GM19035 (cell line): ENCODE data around the gene PDZK1IP1.
"Not testable (repeated sequence)": the region's sequence is repeated elsewhere in the genome, so short reads cannot be mapped to it uniquely, and the experiment has no call there.

Experiments used
- ATAC-seq: cut with Tn5 transposase; IDR thresholded peaks from one replicate; pipeline ENCODE4 v1.9.1; 2021; ENCODE audit not compliant: unreplicated experiment

The PDZK1IP1 gene

DNA sequence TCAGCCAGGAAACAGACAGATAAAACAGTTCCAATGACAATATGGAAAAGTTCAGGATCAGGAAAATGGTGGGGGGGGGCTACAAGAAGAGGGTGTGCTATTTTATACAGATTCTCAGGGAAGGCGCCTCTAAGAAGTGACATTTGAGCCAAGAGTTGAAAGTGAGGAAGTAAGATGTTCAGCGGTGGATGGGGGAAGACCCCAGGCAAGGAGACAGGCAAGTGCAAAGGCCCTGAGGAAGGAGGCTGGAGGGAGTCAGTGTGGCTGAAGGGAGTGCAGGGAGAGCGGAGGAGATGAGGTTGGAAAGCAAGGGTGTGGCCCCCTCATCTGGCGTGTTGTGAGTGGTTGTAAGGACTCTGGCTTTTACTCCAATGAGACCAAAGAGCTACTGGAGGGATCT lies 8.4 kb upstream of the PDZK1IP1 start:
- no peak for ATAC-seq

DNA sequence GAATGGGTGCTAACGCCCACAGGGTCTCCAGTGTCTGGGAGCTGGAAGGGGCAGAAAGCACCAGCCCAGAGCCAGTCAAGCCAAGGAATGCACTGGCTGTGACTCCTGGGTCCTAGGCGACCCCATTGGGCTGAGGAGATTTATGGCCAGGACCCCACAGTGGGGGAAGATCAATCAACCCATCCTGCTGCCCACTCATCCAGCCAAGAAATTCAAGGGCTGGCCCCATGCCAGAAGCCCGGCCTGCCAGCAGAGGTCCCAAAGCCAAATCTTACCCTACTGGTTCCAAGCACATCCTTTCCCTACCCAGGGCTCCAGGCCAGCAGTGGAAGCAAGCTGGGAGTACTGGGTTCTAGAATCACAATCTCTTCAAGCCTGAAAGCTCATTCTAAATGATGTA lies 6.8 kb upstream of the PDZK1IP1 start:
- no peak for ATAC-seq

DNA sequence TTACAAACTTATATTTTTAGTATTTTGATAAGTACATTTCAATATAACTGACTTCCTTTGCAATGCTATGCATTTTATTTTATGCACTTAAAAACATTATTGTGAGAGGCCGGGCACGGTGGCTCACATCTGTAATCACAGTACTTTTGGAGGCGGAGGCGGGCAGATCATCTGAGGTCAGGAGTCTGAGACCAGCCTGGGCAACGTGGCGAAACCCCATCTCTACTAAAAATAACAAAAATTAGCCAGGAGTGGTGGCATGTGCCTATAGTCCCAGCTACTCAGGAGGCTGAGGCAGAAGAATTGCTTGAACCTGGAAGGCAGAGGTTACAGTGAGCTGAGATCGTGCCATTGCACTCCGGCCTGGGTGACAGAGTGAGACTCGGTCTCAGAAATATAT lies 6.1 kb upstream of the PDZK1IP1 start:
- not testable (repeated sequence) for ATAC-seq

DNA sequence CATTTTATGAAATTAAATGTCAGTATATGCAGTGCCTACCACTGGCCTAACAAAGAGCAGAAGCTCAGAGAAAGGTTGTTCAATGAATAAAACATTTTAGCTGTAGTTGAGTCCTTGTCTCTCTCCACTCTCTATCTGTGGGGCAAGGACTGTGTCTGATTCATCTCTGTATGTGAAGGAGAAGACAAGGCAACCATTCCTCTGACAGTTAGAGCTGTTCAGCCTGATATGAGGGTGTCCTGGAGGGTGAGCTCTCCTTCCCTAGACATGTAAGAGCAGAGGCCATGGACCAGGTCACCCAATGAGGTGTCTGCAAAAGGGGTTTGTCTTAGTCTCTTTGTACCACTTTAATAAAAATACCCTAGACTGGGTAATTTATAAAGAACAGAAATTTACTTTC lies 4.5 kb upstream of the PDZK1IP1 start:
- ATAC-seq: no peak

DNA sequence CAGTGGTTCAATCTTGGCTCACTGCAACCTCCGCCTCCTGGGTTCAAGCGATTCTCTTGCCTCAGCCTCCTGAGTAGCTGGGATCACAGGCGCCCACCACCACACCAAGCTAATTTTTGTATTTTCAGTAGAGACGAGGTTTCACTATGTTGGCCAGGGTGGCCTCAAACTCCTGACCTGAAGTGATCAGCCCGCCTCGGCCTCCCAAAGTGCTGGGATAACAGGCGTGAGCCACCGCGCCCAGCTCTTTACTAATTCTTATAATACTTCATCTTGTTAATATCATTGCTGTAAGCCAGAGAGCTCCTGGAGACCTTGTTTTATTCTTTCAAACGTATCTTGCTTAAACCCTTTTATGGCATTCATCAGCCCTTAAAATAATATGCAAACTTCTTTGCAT lies 3.7 kb upstream of the PDZK1IP1 start:
- not testable (repeated sequence) for ATAC-seq

DNA sequence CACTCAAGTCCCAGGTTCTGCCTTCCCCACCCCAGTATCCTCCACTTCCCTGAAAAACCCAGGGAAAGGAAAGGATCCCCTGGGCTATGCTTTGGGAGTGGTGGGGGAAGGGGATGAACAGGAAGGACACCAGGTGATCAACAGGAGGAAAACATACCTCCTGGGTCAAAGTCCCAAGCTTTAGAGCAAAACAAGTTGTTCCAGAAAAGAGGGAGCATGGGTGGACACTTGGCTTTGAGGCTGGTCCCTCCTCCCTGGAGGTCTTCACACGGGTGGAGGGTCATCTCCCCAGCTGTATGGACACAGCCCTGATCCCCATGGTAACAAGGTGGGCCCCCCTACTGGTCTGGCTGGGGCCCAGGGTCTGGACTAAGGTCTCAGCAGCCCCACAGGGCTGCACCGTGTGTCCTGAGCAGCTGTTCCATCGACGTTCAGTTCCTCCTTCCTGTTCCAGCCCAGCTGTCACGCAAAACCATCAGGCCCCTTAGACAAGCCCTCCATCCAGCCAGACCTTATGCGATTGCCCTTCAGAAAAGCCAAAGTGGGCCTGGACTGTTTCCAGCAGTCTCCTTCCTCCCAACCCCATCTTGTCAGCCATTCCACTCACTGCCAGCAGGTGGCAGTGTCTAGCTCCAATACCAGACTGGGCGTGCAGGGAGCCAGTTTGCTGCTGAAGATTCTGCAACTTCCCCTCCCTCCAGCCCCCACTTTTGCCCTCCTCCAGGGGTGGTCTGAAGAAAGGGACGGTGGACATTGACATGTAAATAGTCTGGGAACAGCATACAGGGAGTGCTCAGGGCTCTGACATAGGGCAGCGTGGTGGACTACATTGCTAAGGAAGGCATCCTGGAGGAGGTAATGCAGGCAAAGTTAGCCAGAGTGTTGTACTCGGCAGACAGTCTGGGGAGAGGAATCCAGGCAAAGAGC lies 2.9 kb upstream of the PDZK1IP1 start:
- peak; percentile 74 for ATAC-seq

DNA sequence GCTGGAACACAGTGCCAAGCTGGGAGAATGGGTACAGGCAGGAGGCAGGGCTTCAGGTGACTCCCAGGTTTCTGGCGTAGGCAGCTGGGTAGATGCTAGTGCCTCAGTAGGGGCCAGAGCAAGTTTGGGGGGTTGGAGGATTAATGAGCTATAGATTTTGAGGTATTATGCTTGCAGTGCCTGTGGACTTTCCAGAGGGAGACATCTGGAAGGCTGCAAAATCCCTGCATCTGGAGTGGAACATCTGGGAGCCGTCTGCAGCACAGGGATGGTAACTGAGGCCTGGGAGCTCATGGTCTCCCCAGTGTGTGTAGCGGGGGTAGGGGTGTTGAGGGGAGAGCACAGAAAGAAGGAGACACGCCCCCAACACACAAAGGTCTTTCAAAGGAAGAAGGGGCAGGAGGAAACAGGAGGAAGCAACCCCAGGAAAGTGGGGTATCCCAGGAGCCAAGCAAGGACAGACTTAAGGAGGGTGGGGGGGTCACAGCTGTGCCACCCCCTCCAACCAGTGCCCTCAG lies 2.2 kb upstream of the PDZK1IP1 start:
- ATAC-seq: no peak

DNA sequence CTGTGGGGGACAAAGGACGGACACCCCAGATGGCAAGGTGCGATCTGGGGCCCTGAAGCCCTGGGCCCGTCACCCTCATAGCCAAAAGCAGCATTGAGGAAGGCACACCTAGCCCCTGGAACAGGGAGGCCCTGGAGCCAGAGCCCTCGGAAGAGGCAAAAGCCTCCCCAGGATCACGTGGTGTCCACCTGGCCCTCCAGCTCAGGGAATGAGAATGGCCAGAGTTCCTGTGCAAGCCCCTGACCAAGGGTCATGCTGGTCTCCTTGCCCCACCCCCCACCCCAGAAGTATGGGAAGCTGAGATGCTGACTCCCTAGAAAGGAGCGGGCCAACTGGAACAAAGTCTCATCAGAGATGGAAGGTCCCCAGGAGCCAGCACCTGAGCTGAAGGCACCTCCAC lies 1.0 kb upstream of the PDZK1IP1 start:
- ATAC-seq: no peak

DNA sequence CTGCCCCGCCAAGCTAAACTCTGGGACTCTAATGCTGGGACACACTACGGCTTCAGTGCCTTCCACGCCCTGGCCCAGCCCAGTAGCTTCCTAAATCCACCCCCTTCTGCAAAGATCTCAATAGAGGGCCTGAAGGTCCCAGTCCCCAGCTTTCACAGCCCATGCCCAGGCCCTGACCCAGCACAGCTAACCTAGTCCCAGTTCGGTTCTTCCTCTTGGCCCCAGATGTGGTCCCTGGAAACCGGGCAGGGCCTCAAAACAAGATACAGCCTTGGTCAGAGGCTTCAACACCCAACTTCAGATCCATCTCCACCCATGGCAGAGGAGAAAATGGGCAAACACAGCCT lies 646 bp upstream of the PDZK1IP1 start:
- ATAC-seq: no peak

DNA sequence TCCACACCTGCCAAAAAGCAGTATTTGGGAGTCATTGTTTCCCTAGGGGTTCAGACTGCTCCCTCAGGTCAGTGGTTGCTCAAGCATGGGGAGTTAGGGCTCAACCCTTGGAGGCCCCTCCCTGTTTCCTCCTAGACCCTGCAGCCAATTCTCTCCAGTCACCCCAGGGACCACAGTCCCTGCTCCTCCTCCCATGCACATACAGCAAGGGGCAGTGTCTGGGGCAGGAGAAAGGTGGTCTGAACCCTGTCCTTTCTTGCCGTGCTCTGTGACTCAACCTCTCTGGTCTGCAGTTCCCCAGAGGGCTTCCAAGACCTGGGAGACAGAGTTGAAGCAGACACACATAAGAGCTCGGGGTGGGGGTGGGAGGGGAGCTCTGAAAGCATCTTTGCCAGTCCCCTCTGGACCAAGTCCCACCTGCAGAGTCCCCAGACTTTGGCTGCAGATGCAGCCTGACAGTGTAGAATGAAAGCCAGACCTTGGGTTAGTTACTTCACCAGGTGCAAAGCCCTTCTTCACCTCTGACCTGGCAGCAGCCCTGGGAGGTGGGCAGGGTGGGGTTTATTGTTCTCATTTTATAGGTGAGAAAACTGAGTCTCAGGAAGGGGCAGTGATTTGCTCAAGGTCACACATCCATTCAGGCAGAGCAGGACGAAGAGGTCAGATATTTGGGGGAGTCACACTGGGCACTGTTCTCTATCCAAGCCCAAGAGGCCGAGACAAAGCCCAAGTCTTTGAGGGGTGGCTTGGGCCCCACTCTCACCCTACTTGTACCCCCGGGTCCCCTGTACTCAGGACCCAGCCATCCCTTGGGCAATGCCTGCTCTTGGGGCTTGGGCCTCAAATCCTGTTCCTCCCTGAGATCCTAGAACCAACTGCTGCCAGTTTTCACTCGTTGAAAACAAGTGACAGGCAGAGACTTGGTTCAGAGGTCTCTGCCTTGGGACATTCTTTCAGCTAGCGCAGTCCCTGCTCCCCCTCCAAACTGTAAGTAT lies 748 bp downstream of the PDZK1IP1 start:
- ATAC-seq: no peak

DNA sequence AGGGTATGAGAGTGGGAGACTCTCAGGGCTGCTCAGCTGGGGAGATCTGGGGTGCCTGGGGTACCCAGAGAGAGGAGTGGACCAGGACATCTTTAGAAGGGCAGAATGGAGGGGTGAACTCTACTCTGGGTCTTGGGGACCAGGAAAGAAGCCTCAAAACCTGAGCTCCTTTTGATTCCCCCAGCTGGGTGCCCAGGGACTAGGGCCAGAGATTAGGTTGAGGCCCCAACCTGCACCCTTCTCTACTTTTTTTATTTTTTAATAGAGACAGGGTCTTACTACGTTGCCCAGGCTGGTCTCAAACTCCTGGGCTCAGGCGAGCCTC lies 1.9 kb downstream of the PDZK1IP1 start:
- ATAC-seq: no peak

DNA sequence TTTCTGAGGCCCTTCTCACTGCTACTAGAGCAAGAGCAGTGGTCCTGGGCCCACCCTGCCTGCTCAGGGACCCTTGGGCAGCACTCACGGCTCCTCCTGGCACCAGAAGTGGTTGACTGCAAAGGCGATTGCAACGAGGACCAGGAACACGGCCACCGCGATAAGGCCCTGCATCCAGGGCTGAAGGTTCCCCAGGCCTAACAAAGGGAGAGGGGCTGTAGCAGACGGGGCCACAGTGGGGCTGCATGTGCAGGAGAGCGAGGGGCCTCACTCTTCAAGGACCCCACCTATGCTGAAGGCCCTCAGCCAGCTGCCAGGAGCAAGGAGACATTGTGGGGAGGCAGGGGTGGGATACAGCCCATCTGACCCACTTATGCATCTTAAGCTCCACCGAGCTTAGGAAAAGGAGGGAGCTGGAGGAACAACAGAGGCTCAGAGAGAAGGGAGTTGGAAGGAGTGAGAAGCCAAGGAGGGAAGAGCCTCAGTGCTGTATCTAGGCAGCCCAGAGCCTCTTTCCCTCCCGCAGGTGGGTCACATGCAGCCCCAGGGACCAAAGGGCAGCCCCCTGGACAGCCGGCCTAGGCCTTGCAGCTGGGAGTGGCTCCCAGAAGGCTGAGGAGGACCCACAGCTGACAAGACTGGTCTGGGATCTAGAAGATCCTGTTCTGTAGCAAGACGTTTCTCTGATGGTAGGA lies 2.5 kb downstream of the PDZK1IP1 start:
- ATAC-seq: no peak

DNA sequence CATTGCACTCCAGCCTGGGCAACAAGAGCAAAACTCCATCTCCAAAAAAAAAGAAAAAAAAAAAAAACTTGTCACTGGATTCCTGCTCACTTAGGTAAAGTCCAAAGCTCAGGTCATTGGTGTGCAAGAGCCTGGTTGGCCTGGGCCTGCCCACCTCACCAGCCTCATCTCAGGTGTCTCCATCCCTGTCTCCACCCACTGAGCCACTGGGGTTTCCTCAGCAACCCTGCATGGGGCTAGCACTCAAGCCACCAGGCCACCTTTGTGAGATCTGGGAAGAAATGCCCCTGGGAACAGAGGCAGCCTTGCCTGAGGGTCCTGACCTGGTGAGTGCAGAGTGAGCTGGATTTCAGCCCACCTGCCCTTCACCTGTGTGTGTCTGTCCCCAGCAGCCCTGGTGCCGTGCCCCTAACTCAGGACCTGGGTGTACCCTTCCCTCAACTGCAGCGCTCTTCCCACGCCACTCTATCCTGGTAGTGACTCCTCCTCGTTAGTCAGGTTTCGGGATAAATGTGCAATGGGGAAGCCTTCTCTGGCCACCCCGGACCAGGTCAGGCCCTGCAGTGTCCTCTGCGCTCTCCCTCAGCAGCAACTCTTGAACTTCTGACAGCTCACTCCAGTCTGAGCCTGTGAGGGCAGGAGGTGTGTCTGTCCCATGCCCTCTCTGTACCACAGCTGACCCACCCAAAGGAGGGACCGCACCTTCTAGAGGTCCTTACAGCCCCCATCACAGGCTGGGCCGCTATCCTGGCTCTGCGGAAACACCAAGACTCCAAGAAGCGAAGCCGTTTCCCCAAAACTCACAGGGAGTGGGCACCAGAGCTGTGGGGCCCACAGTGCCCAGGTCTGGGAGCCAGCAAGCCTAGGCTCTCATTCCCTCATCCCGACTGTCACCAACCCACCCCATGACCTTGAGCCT lies 3.3 kb downstream of the PDZK1IP1 start:
- ATAC-seq: no peak

DNA sequence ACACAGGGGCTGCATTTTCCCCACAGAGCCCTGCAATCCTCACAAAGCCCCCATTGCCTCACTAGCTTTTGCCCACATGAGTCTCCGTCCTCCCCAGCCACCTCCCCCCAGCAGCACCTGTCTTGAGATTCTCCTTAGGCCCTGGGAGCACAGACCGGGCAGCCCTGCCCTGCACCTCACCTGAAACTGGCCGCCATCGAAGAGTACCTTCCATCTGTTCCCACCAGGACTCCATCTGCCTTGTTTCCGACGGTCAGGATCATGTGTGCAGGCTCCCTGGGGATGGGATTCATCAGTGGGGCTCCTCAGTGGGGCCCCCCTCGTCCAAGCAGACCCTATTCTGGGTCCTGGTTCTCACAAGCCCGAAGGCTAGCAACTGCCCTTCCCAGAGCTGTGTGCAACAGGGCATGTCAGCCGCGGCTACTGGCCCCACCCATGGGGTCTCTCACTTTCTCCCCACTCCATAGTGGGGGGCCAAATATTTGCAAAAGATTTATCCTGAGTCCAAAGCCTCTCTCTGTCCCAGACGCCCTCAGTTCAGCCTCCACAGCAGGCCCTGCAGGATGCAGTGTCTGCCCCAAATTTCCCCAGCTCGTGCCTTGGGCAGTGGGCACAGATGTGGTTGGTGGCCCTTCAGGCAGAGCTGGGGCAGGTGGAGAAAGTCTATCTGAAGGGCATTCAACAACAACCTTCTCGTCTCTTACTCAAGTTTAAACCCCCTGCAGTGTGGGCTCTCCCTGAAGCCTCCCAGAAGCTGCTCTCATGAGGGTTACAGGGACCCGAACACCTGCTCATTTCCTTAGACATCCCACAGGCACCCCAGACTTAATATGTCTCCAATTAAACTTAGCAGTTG lies 4.8 kb downstream of the PDZK1IP1 start:
- ATAC-seq: no peak

DNA sequence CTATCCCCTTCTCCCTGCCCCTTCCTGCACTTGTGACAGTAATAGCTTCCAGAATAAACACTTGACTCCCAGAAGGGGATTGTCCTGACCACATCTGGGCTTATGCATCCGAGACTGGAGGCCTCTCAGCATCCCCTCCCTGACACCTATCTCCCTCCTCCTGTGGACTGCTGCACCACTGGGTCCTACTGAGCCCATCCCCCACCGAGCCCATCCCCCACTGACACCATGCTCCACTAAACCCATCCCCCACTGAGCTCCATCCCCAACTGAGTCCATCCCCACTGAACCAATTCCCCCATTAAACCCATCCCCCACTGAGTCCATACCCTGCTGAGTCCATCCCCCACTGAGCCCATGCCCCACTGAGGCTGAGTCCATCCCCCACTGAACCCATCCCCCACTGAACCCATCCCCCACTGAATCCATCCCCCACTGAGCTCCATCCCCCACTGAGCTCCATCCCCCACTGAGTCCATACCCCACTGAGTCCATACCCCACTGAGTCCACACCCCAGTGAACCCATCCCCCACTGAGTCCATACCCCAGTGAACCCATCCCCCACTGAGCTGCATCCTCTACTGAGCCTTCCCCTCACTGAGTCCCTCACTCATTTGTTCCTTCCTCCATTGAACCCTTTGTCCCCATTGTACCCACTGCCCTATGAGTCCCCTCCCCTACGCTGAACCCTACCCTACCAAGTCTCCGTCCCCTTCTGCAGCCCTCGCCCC lies 5.6 kb downstream of the PDZK1IP1 start:
- no peak for ATAC-seq

DNA sequence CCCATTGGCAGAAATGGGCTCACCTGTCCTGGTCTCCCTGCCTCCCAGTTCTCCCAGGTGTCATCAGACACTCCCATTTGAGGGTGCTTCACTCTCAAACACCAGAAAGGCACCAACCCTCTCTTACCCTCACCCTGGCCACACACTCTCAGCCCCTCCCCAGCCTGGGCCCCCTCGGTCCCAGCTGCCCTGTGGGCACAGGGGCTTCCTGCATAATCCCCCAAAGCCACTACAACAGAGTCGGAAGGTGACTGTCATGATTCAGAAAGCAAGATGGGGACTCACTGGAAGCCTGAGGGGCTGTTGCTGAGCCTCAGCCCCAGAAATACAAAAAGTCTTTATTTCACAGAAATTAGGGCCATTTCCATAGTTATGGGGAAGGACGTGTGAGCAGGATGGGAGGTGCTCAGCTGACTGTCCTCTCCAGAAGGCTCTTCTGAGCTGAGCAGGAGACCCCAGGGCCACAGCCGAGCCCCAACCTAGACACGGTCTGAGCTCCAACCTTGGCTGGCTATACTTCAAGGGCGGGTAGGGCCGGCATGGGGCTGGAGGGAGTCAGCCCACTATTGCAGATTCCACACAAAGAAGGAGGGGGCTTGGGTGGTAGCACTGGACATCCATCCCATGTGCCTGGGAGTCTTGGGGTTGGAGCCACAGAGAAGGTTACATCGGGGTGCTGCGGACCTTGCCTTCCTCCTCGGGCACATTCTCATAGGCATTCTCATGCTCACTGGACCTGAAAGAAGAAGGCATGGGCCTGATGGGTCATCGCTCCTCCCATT lies 6.3 kb downstream of the PDZK1IP1 start:
- ATAC-seq: no peak

DNA sequence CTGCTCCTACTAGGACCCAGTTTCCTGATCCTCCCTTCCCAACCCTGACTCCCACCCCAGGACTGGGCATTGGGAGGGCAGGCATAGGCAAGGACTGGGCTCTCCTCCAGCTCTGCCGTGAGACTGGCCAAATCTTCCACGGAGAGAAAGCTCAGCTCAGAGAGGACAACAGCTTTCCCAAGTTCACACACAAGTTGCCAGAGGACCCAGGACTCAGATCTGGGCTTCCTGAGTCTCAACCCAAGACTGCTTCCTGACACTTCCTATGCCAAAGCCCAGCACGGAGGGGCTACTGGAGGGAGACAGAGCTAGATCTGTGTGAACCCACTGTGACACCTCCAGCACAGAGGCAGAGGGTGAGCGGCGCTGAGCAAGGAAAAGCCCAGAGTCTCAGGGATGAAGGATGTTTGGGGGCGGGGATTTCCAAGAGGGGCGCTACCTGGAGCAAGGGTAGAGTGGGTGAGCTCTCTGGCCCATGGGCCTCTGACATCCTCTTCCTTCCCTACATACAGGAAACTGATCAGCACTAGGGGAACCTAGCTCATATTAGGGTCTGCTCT lies 7.1 kb downstream of the PDZK1IP1 start:
- ATAC-seq: no peak
